B cell (primary cell): ENCODE data around the gene GPR78. TPM values are rescaled to one million over a fixed set of nuclear protein-coding genes. Genes with fewer than 3 reads are reported as not detected.

Experiments used
- ATAC-seq: fragments of 200-7000 bp; cut with Tn5 transposase; one replicate; pipeline ENCODE4 v1.10.0; 2021; ENCODE audit warnings: low read depth, mild to moderate bottlenecking, moderate number of reproducible peaks, moderate library complexity
- CTCF ChIA-PET: fragments of 350-600 bp; sonication (Branson Sonifier 250); formaldehyde crosslinking; loops from one replicate; lab custom pipeline; 2021; ENCODE audit warnings: antibody characterized with exemption, inconsistent platforms; lab: Charles Lee
- POLR2A ChIA-PET: fragments of 350-600 bp; sonication (Branson Sonifier 250); formaldehyde crosslinking; loops from one replicate; lab custom pipeline; 2021; ENCODE audit warnings: antibody characterized with exemption; lab: Charles Lee
- DNase-seq: peaks from one replicate; pipeline ENCODE4 v3.0.0; 2013
- H2AFZ ChIP-seq: 2 replicates; pipeline ENCODE4 v1.6.1; 2012; ENCODE audit warnings: mild to moderate bottlenecking, low read depth, low read length; ENCODE audit not compliant: insufficient read depth, poor library complexity, severe bottlenecking
- H3K27ac ChIP-seq, 2 donors: 1 replicate in 1 of 2; 2 replicates in 1 of 2; pipeline ENCODE4 v1.5.1; 2012 to 2013; ENCODE audit warnings: low read length in 2 of 2, mild to moderate bottlenecking in 2 of 2, moderate library complexity in 1 of 2
- H3K27me3 ChIP-seq, 4 experiments: fragments of 200-600 bp in 1 of 4; sonication (generic) in 1 of 4; replicated peaks in 1 of 4; 1 replicate in 2 of 4; 2 replicates in 2 of 4; pipeline versions ENCODE4 v1.6.1 to v1.7.0; 2013 to 2016; ENCODE audit warnings: low read length in 3 of 4, mild to moderate bottlenecking in 2 of 4, mixed read lengths in 1 of 4, moderate library complexity in 1 of 4; ENCODE audit not compliant: insufficient read depth in 4 of 4, control insufficient read depth in 3 of 4; ENCODE audit errors: control extremely low read depth in 1 of 4
- H3K36me3 ChIP-seq, 2 experiments: replicated peaks in 1 of 2; 1 replicate in 1 of 2; 2 replicates in 1 of 2; pipeline versions ENCODE4 v1.6.1 to v1.7.1; 2013; ENCODE audit warnings: low read length in 1 of 2; ENCODE audit not compliant: insufficient read depth in 2 of 2, control insufficient read depth in 1 of 2; ENCODE audit errors: control extremely low read depth in 1 of 2, extremely low read depth in 1 of 2
- H3K4me1 ChIP-seq, 2 donors: fragments of 200-600 bp in 1 of 2; sonication (generic) in 1 of 2; 1 replicate in 1 of 2; 2 replicates in 1 of 2; pipeline versions ENCODE4 v1.5.1 to v1.6.1; 2013 to 2017; ENCODE audit warnings: low read length in 2 of 2; ENCODE audit not compliant: control insufficient read depth in 2 of 2, insufficient read depth in 2 of 2
- H3K4me2 ChIP-seq: replicated peaks from 2 replicates; pipeline ENCODE3; 2012; ENCODE audit warnings: mild to moderate bottlenecking, low read depth, low read length; ENCODE audit not compliant: poor library complexity, severe bottlenecking
- H3K4me3 ChIP-seq, 5 experiments: fragments of 200-600 bp in 1 of 5; sonication (generic) in 1 of 5; 1 replicate in 3 of 5; 2 replicates in 2 of 5; pipeline versions ENCODE4 v1.5.1 to v1.7.0; 2011 to 2016; ENCODE audit warnings: low read length in 4 of 5, mild to moderate bottlenecking in 4 of 5, low read depth in 2 of 5, control low read depth in 1 of 5, moderate library complexity in 1 of 5; ENCODE audit not compliant: insufficient read depth in 1 of 5; ENCODE audit errors: control extremely low read depth in 1 of 5, extremely low read depth in 1 of 5
- H3K79me2 ChIP-seq: fragments of 200-600 bp; sonication (generic); one replicate; pipeline ENCODE4 v1.6.0; 2016; ENCODE audit warnings: low read length; ENCODE audit not compliant: control insufficient read depth, insufficient read depth
- H3K9ac ChIP-seq: fragments of 200-600 bp; sonication (generic); 2 replicates; pipeline ENCODE4 v1.6.1; 2017; ENCODE audit warnings: mild to moderate bottlenecking, low read length, moderate library complexity
- H3K9me3 ChIP-seq, 3 donors: one replicate each; pipeline versions ENCODE4 v1.6.1 to v1.7.1; 2013; ENCODE audit warnings: low read length in 2 of 3; ENCODE audit not compliant: control insufficient read depth in 2 of 3, insufficient read depth in 1 of 3; ENCODE audit errors: control extremely low read depth in 1 of 3
- H4K20me1 ChIP-seq: 2 replicates; pipeline ENCODE4 v1.6.0; 2012; ENCODE audit warnings: mild to moderate bottlenecking, low read length; ENCODE audit not compliant: insufficient read depth, control insufficient read depth, poor library complexity, severe bottlenecking
- H3K27ac Mint-ChIP-seq: one replicate; pipeline ENCODE4 v1.8.0; 2021; ENCODE audit warnings: mixed read lengths
- H3K27me3 Mint-ChIP-seq: one replicate; pipeline ENCODE4 v1.8.0; 2021; ENCODE audit warnings: mixed read lengths
- H3K4me1 Mint-ChIP-seq: one replicate; pipeline ENCODE4 v1.8.0; 2021; ENCODE audit warnings: mixed read lengths
- H3K4me3 Mint-ChIP-seq: one replicate; pipeline ENCODE4 v1.8.0; 2021; ENCODE audit warnings: mixed read lengths
- H3K9me3 Mint-ChIP-seq: one replicate; pipeline ENCODE4 v1.8.0; 2022; ENCODE audit warnings: mixed read lengths; ENCODE audit not compliant: insufficient read depth
- EZH2 ChIP-seq: IDR thresholded peaks from 2 replicates; pipeline ENCODE4 v1.6.1; 2012; ENCODE audit warnings: borderline replicate concordance, low read depth, mild to moderate bottlenecking, moderate library complexity, low read length; ENCODE audit not compliant: insufficient read depth, poor library complexity, severe bottlenecking
- WGBS: methylation state at CpG from one replicate; pipeline ENCODE4 v1.1.5; 2013; ENCODE audit warnings: missing lambda C conversion rate; ENCODE audit not compliant: insufficient coverage; 5-methylcytosine and 5-hydroxymethylcytosine counted together
- intact Hi-C: fragments of 100-400 bp; cut with micrococcal nuclease; formaldehyde crosslinking; loops from one replicate; pipeline ENCODE4 v1.10.0; 2022
- polyA plus RNA-seq: library from polyadenylated mRNA; depleted of rRNA; stranded (reverse); fragments of >200 nt; gene quantifications from 2 replicates; pipeline ENCODE4 v1.2.3, GENCODE V29; 2012
- total RNA-seq, 2 donors: library from RNA; stranded (reverse); fragments of 120-200 nt in 1 of 2; gene quantifications; 1 replicate in 1 of 2; 2 replicates in 1 of 2; pipeline versions ENCODE4 v1.2.3 to v1.2.4, GENCODE V29; 2013 to 2022
- TF ChIP-seq, protein P1 (sequence below): fragments of 200-600 bp; IDR thresholded peaks from one replicate; pipeline ENCODE4 v1.8.0; 2022; ENCODE audit warnings: antibody characterized with exemption, mild to moderate bottlenecking

GPR78 gene
- total and polyA plus RNA-seq, 2 donors (not counting 1 experiment from before 2014, with no cell fraction given): not detected

DNA sequence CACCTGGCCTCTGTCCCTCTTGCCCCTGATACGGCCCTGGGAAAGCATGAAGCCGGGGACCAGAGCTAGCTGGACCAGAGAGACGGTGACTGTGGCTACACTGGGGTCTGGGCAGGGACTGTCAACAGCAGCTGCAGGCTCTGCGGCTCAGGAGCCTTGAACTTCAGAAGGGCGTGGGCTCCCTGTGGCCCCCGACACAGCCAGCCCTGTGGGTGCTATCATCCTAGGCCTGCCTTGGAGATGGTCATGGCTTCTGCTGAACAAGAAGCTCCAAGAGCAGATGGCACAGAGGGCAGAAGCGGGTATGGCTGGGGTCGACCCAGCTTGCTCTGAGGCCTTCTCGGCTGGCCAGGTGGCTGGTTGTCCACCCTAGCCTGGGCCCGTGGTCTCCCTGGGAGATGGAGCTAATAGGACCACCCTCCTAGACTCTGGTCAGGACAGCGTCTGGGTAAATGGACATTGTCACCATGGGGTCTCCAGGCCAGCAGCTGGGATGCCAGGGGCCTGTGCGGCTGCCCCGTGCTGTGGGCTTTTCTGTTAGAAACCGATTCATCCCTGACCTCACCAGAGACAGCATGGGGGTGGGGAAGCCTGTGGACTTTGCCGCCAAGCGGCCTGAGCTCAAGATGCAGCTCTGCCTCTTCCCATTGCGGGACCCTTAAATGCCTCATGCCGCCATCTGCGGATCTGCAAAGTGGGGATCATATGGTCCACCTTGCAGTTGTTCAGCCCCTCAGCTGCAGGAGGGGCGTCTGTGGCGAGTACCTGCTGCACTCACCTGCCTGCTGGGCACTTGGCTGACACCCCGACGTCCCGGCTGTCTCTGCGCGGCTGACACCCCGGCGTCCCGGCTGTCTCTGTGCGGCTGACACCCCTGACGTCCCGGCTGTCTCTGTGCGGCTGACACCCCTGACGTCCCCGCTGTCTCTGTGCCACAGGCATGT lies 33.5 kb downstream of the GPR78 start:
- CTCF ChIA-PET: interaction anchor here (0.7 kb wide), 1 partner anchor 935 kb away, joined by 3 read pairs; no protein-coding TSS in a partner anchor
- Histone ChIP-seq H4K20me1 (no peaks in the 10 kb centered on the region), H3K79me2 (no peaks in the 10 kb centered on the region), H3K27me3 (peaks cover 0 to 3% (median 0%) of the 10 kb centered on the region in 4 experiments), H3K36me3 (no peaks in the 10 kb centered on the region), H3K4me3 (no peak overlapping the region), H3K9me3 (no peaks in the 10 kb centered on the region), H3K4me1 (no peaks in the 10 kb centered on the region), H2AFZ (no peak overlapping the region), H3K27ac (no peak overlapping the region), H3K9ac (no peak overlapping the region), H3K4me2 (no peak overlapping the region)
- Mint-ChIP-seq H3K27ac (no peak overlapping the region), H3K4me3 (no peak overlapping the region), H3K27me3 (peaks cover 6% of the 10 kb centered on the region), H3K4me1 (no peaks in the 10 kb centered on the region), H3K9me3 (no peaks in the 10 kb centered on the region)
- DNase-seq: no peak
- ATAC-seq: no peak
- intact Hi-C loops: no loop called here
- 95% methylated on average over 35 of the region's 35 CpGs for WGBS
- no peak for TF ChIP-seq EZH2
- TF ChIP-seq, protein P1, sequence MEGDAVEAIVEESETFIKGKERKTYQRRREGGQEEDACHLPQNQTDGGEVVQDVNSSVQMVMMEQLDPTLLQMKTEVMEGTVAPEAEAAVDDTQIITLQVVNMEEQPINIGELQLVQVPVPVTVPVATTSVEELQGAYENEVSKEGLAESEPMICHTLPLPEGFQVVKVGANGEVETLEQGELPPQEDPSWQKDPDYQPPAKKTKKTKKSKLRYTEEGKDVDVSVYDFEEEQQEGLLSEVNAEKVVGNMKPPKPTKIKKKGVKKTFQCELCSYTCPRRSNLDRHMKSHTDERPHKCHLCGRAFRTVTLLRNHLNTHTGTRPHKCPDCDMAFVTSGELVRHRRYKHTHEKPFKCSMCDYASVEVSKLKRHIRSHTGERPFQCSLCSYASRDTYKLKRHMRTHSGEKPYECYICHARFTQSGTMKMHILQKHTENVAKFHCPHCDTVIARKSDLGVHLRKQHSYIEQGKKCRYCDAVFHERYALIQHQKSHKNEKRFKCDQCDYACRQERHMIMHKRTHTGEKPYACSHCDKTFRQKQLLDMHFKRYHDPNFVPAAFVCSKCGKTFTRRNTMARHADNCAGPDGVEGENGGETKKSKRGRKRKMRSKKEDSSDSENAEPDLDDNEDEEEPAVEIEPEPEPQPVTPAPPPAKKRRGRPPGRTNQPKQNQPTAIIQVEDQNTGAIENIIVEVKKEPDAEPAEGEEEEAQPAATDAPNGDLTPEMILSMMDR: no peak
- POLR2A ChIA-PET: no interaction called here
